B cell (primary cell): ENCODE data around the gene SYT17.

ENCODE experiments used
- CTCF ChIP-seq: fragments of 200-600 bp; IDR thresholded peaks from one replicate; pipeline ENCODE4 v1.8.0; 2022; ENCODE audit warnings: antibody characterized with exemption, mild to moderate bottlenecking
- EZH2 ChIP-seq: IDR thresholded peaks from 2 replicates; pipeline ENCODE4 v1.6.1; 2012; ENCODE audit warnings: borderline replicate concordance, low read depth, mild to moderate bottlenecking, moderate library complexity, low read length; ENCODE audit not compliant: insufficient read depth, poor library complexity, severe bottlenecking

GRCh38 chr16:19177111-19177739, 9.2 kb downstream of the SYT17 start:
- TF ChIP-seq CTCF: no peak
- no peak for TF ChIP-seq EZH2
